MV-4-11 (cell line): ENCODE results near the gene RASL12.
"Not testable (repeated sequence)": the region's sequence is repeated elsewhere in the genome, so short reads cannot be mapped to it uniquely, and the experiment has no call there.

Experiments used
- DNase-seq: peaks from one replicate; lab custom pipeline; 2025; lab: John Stamatoyannopoulos, UW

Gene RASL12

DNA sequence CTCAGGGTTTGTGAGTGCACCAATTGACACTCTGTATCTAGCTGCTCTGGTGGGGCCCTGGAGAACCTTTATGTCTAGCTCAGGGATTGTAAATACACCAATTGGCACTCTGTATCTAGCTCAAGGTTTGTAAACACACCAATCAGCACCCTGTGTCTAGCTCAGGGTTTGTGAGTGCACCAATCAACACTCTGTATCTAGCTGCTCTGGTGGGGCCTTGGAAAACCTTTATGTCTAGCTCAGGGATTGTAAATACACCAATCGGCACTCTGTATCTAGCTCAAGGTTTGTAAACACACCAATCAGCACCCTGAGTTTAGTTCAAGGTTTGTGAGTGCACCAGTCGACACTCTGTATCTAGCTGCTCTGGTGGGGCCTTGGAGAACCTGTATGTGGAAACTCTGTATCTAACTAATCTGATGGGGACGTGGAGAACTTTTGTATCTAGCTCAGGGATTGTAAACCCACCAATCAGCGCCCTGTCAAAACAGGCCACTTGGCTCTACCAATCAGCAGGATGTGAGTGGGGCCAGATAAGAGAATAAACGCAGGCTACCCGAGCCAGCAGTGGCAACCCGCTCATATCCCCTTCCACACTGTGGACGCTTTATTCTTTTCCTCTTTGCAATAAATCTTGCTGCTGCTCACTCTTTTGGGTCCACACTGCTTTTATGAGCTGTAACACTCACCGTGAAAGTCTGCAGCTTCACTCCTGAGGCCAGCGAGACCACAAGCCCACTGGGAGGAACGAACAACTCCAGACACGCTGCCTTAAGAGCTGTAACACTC is 8.0 kb upstream of the RASL12 start:
- DNase-seq, result not testable (repeated sequence)

DNA sequence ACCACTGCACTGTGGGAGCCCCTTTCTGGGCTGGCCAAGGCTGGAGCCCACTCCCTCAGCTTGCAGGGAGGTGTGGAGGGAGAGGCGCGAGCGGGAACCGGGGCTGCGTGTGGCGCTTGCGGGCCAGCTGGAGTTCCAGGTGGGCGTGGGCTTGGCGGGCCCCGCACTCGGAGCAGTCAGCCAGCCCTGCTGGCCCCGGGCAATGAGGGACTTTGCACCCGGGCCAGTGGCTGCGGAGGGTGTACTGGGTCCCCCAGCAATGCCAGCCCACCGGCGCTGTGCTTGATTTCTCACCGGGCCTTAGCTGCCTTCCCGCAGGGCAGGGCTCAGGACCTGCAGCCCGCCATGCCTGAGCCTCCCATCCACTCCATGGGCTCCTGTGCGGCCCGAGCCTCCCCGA is 7.2 kb upstream of the RASL12 start:
- not testable (repeated sequence) for DNase-seq

DNA sequence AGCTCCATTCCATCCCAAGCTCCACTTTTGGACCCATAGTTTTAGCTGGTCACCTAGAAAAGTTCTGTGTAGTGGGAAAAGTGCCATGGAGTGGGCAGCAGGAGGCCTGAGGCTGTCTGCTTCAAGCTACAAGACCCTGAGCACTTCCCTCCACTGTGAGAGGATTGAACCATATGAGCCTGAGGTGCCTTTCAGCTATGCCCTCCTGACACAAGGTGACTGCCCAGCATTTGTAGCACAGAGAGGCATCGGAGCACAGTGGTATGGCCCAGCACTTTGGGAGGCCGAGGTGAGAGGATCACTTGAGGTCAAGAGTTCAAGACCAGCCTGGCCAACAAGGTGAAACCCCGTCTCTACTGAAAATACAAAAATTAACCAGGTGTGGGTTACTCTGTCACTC is 4.8 kb upstream of the RASL12 start:
- DNase-seq, result no peak

DNA sequence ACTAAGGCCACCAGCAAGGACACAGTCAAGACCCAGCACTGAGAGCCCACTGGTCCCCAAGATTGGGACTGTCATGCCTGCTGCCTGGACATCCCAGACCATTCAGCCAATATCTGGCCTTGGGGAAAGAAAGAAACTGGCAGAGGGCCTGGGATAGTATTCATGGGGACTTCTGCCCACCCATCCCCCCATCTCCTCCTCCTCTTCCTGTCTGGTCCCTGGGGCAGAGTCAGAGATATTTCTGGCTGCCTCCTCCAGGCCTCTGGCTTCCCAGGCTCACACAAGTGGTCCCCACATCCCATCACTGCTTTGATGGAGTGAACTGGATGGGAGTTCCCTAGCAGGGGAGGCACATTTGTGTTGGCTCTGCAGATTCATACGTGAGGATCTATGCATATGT is 4.2 kb upstream of the RASL12 start:
- DNase-seq, result no peak

DNA sequence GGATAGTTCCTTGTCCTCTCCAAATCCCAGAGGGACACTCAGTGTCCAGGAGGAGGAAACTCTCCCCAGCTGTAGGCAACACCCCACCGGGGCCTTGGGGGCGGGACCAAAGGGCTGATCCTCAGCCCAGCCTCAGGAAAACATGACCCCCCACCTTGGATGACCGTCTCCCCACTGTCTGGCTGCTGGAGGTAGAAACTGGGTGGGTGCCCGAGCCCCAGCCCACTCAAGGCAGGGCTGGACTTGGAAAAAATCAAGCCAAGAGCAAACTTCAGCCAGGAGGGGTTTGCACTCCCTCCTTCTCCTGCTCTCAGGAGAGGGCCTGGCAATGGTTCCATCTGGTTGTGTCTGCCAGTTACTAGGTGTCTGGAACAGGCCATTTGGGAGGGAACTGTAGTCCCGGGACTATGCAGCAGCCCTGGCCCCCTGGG is 3.6 kb upstream of the RASL12 start:
- DNase-seq, result no peak

DNA sequence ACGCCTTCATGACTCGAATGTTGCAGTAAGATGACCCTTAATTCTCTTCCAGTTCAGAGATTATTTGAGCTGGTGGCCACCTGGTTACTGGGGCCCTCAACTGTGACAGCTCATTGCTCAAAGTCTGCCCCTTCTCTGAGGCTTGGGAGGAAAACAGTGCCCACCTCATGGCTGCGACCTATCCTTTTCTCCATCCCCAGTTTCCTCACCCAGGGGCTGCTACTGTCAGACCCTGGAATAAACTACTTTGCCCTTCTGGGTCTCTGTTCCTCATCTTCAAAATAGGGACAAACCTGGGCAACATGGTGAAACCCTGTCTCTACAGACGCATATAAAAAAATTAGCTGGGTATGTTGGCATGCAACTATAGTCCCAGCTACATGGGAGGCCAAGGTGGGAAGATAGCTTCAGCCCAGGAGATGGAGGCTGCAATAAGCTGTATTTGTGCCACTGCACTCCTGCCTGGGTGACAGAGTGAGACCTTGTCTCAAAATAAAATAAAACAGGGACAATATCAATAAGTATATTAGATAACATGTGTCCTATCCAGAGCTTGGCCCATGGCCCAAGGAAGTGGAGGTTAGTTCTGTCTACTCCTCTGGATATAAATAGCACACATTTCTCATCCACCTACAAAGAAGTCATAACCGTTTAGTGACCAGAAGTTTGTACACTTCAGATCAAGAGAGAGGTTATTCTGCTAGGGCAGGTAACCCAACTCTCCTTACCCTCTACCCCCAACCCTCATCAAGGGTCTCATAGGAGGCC is 2.2 kb upstream of the RASL12 start:
- no peak for DNase-seq

DNA sequence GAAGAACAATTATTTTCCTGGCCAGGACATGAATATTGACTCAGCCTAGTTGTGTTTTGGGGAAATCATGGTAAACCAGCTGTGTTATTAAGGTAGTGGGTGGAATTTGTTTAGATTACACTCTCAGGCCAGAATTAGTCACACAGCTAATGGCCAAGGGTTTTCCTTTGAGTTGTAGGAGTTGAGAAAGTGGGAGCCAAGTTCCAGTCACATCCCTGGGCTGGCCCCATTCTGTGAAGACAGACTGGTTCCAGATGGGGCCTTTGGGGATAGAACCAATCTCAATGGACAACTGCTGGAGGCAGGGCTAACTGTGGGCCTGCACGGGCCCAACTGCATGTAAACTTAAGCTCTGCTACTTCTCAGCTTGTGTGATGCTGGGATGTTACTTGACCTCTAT is 1.4 kb upstream of the RASL12 start:
- no peak for DNase-seq

DNA sequence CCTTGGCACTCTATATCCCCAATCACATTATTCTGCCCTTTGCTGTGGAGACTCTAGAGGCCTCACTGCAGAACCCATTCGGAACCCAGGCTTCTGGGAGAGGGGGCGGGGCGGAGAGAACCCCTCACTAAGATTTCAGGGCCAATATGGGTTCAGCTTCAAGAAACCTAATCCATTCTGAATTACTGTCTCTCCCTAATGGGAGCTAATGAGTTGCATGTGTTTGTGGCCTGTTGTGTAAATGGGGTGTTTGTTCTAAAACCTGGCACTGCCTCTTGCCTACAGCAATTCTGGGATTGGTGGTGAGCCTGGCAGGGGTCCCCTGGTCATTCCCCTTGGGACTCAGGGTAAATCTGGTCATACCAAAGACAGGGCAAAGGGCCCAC is 605 bp upstream of the RASL12 start:
- no peak for DNase-seq

DNA sequence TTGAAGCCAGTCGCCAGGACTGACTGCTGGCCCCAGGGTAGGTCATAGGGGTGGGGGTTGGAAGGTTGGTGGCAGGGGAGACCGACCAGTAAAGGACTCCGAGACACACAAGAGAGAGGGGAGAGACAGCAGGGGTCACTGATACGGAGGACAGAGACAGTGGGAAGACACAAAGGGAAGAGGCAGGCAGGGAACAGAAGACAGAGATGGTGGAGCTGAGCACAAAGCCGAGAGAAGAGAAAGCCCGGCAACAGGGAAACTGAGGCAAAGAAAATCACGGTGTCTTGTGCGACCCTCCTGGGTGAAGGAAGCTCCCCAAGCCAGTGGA is 510 bp downstream of the RASL12 start:
- no peak for DNase-seq

DNA sequence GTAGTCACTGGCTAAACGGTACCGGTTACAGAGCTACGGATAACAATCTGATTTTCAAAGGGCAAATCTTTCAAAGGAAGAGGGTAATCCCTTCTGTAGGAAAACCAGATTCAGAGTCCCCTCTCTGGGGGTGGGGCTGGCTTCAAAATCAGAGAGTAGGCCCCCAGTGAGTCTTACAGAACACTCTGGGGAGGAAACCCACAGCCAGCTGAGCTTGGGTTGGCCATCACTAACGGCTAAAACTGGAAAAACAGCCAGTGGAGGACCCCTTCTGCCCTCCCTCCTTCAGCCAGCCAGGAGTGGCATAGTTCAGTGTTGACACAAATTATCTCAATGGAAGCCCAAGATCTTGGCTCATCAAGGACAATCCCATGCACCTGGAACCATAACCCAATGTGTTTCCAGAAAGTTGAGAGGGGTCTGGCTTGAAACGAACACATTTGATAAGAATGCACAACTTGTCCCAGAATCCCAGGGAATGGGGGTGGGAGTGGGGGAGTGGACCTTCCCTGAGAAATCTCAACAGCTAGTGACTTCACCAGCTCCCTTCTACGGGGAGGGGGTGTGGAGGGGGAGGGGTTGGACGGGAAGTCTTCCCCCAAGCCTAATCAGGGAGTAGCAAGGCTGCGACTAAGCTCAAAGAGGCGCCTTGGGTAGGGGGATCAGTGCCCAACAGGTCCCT is 1.0 kb downstream of the RASL12 start:
- DNase-seq, result no peak

DNA sequence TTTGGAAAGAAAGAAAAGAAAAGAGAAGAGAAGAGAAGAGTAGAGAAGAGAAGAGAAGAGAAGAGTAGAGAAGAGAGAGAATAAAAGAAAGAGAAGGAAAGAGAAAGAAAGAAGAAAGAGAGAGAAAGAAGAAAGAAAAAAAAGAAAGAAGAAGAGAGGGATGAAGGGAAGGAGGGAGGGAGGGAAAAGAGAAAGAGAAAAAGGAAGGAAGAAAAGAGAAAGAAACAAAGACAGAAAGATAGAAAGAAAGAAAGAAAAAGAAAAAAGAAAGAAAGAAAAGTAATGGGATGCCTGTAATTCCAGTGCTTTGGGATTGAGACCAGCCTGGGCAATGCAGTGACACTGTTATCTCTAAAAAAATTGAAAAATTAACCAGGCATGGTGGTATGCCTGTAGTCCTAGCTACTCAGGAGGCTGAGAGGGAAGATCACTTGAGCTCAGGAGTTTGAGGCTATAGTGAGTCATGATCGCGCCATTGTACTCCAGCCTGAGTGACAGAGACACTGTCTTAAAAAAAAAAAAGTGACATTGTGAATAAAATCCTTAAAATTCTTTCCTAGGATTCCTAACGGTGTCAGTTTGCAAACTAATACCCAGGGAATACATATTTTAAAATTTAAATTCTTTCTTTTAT is 1.7 kb downstream of the RASL12 start:
- DNase-seq, result no peak

DNA sequence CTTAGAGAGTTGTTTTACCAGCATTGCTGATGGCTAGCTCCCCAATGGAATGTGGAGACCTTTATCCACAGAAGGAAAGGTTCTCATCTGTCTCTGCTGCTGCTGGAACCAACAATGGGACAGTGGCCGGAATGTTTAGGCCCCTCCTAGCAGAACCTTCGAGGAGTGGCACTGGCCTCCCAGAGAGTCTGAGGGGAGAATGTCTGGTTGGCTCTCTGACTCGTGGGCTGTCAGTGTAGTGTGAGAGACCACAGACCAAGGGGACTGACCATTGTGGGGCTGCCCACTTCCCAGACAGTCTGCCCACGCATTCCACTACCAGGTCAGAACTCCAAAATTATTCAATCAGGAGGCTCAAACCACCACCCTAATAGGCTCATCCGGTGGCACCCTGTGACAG is 5.1 kb downstream of the RASL12 start:
- DNase-seq, result no peak

DNA sequence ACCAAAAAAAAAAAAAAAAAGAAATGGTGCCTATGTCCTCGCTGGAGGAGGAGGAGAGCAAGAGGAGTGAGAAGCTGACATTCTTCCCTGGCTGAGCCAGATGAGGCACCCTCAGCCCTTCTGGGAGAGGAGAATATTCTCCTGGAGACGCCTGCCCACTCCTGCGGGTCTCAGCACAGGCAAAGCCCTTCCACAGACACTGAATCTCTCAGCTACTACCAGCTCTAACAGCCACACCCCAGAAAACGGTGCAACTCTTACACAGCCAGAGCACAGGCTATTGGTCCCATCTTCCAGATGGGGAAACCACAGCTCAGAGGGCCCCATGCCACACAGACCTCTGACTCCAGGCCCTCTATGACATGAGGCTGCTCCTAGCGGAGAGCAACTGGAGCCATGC is 5.7 kb downstream of the RASL12 start:
- no peak for DNase-seq

DNA sequence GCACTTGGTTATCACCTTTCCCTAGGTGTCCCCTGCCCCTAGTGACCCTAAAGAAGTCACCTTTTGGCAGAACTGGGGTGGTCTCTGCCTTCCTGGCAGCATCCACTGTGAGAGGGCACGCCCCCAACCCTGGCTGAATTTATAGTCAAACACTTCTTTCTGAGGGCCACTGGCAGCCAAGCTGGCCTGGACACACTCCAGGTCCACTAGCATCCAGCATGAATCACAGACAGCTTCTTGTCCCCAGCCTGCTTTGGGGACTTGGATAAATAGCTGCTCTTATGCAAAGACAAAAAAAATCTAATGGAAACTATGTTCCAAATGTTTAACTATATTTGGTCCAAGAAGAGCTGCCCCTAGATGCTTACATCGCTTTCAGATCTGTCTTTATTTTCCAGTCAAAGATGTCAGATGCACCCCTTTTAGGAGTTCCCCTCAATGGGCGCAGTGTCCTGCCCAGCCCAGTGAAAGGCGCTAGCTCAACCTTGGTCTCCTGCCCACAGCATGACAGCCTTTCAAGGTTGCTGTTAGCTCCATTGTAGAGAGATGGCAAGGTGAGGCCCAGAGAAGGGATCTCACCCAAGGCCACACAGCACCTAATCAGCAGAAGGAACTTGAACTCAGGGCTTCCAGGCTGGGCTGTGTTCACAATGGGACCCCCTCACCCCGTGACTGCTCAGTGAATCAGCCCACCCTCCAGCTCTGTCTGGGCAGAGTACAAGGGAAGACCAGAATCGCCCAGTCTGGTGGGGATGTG is 7.0 kb downstream of the RASL12 start:
- no peak for DNase-seq

DNA sequence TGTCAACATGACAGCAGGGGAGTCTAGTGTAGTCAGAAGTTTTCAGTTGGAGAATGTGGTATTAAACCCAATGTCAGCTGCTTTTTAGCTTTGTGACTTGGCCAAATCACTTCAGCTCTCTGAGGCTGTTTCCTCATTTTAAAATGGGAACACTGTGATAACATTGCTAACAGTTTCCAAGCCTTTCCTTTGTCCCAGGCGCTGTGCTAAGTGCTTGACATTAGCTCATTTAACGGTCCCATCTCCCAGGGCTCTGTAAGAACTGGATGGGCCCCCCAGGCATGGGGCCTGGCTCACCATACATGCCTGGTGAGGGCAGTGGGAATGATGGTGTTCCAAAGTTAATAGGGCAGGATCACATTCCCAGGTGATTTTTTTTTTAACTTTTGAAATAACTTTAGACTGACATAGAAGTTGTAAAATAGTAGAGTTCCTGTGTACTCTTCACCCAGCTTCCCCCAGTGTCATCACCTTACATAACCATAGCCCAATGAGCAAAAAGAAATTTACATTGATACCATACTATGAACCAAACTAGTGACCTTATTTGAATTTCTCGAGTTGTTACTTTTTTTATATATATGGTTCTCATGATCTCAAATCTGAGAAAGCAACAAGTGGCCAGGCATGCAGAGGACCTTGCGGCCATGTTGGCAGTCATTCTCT is 7.7 kb downstream of the RASL12 start:
- no peak for DNase-seq

DNA sequence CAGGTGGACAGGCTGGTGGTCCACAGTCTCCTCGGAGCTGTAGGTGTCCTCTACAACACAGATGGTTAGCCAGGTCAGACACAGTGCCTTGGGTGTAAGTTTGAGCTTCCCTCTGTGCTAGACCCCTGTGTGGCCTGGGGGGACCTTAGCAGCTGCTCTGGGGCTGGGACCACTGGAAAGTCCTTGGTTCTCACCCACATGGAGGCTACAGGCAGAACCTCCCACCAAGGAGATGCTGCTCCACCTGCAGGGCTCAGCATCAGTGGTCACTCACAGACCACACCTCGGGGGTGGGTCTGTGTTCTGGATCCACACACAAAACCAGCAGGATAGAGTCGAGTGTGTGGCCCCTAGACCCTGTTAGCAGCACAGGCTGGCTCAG is 8.4 kb downstream of the RASL12 start:
- DNase-seq, result no peak

DNA sequence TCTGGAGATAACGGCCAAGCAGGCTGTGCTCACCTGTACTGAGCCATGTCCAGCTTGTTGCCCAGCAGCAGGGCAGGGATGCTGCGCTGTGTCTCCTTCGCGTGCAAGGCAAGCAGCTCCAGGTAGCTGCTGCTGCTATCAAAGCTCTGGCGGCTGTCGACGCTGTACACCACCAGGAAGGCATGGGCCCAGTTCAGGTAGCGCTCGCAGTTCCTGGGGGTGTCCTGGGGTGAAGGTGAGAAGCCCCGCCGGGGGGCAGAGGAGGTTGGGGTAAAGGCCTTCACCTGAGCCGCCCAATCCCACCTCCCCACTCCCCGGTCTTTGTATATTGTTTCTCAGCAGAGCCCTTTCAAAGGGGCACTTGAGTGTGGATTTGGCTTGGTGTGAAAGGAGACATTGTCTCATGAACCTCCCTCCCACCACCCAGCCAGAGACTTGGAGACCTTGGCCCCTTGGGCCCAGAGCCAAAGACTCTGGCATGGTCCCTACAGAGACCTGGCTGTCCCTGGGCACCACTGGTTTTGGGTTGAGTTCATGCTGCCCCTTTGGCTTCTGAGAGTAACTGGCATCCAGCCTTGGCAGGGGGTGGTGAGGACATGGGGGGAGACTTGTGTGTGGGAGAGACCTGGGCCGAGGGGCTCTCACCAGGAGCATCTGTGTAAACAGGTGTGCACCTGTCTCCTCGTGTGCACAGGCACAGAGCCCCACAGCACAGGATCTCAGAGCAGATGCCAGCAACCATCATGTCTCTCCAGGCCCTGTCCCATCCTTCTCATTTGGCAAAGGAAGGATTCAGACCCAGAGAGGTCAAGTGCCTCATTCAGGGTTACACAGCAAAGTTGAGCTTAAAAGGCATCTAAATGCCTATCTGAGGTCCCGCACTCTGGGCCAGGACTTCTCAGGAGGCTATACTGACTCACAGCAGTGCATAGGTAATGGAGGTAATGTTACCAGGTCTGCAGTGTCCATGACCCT is 9.1 kb downstream of the RASL12 start:
- DNase-seq, result no peak

DNA sequence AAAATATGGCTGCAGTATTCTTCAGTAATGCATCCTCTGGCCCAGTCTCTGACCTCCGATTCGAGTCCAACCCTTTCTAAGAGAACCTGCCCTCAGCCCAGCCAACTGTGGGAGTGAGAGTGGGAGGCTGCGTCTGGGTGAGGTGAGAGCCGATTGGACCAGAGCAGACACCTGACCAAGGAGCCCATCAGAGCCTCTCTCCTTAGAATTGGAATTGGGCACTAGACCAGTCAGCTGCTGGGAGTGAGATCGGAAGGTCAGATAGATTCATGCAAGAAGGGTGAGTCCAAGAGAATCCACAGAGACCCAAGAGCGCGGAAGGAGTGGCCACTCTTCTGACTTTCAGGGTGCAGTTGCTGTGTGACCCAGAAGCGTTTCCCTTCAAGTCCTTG is 10.2 kb downstream of the RASL12 start:
- no peak for DNase-seq

DNA sequence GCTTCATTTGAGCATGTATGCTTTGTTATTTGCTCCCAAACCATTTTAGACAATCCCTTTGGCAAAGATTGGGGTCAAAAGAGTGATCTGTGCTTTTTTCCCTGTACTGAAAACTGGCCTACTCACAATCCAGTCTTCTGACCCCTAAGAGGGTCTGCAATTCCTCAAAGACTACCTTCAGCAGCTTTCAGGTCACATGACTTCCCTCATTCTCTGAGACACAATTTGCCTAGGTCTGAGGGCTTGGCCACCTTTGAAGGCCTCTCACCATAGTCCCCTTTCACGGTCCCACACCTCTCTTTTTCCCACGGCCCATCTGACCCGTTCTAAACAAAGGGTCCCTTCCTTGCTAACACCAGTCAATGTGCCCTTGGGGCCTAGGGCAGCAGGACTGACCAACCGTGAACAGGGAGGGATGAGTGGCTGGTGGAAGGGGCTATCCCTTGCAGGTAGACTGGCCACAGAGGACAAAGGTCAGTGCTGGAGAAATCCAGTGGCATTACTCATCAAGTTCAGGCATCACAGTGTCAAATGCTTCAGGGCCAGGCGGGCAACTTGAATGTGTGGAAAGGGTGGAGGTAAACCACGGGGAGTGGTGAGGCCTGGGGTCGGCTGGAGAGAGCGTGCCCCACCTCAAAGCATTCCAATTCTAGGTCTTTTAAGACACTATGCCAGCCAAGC is 10.8 kb downstream of the RASL12 start:
- no peak for DNase-seq

DNA sequence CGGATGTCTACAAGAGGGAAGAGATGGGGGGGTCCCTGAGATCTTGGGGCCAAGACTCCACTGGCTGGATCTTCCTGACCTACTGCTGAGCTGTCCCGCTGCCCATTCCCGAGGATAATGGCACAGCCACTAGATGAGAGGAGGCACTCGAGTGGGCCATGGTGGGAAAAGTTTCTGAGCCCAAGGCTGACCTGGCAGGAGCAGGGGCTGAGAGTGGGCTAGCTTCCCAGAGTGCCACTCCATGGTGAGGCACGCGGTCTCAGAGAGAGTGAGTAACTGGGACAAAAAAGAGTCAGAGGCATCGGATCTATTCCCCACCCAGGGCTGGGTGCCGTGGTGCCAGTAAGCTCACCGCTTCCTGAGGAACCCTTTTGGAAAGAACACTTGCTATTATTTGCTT is 11.7 kb downstream of the RASL12 start:
- no peak for DNase-seq
